BLaER1 treated with 17β-estradiol and CSF1 and Interleukin-3, amounts not matched to agents 10 nM and 100 nM (cell line): ENCODE measurements around the gene ANKRD33.

Experiments
- H3K27ac ChIP-seq, 11 experiments: shearing (Covaris generic); formaldehyde crosslinking; 2 replicates each; pipeline ENCODE4 v1.8.1; 2022
- H3K27me3 ChIP-seq, 11 experiments: shearing (Covaris generic); formaldehyde crosslinking; 2 replicates each; pipeline ENCODE4 v1.8.1; 2022
- H3K36me3 ChIP-seq, 11 experiments: shearing (Covaris generic); formaldehyde crosslinking; 2 replicates each; pipeline ENCODE4 v1.8.1; 2022
- H3K4me1 ChIP-seq, 10 experiments: shearing (Covaris generic); formaldehyde crosslinking; 2 replicates each; pipeline ENCODE4 v1.8.1; 2022
- H3K4me2 ChIP-seq, 11 experiments: shearing (Covaris generic); formaldehyde crosslinking; 2 replicates each; pipeline ENCODE4 v1.8.1; 2022
- H3K4me3 ChIP-seq, 10 experiments: shearing (Covaris generic); formaldehyde crosslinking; 2 replicates each; pipeline ENCODE4 v1.8.1; 2022
- H3K9ac ChIP-seq, 11 experiments: shearing (Covaris generic); formaldehyde crosslinking; 2 replicates each; pipeline ENCODE4 v1.8.1; 2022
- H3K9me3 ChIP-seq, 11 experiments: shearing (Covaris generic); formaldehyde crosslinking; replicated peaks in 1 of 11; 2 replicates each; pipeline ENCODE4 v1.8.1; 2022
- H4K20me1 ChIP-seq, 11 experiments: shearing (Covaris generic); formaldehyde crosslinking; 2 replicates each; pipeline ENCODE4 v1.8.1; 2022
- Cebpa-rat ChIP-seq, 11 experiments: shearing (Covaris generic); IDR thresholded peaks; 2 replicates each; pipeline ENCODE4 v1.8.1; 2022

ANKRD33 gene

DNA sequence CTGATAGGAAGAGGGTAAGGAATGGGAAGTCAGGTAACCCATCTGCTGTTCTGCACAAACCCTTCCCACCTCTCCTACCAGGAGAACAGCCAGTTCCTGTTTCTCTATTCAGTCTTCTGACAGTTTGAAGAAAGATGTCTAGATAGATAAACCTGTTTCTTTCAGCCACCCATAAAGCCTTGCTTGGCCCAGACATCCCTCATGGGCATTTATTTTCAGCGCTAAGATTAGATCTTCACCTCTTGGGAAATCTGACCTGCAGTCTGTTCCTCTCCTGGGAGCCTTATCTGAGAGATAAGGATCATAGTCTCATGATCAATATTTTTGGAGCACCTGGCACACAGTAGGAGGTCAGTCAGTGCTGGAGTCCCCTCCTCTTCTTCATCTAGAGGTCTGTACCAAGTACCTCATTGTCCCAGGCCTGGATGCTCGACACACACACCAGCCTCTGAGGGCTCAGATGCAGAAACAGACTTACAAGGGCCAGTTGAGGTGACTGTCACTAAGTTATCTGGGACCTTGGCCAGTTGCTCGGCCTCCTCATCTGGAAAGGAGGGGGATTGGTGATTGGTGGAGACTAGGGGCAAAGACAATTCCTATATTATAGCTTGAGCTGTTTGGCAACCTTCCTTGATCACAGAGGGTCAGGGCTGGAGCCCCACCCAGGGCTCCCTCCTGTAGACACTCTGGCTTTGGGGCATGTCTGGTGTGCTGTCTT lies 37.6 kb downstream of the ANKRD33 start:
- H3K4me2 ChIP-seq: peak overlapping the region; percentile 22 to 98 (median 89)
- H3K27ac ChIP-seq: peak overlapping the region in 10 of 11 experiments; percentile 7 to 63 (median 46); a peak in 16 of 22 replicates

DNA sequence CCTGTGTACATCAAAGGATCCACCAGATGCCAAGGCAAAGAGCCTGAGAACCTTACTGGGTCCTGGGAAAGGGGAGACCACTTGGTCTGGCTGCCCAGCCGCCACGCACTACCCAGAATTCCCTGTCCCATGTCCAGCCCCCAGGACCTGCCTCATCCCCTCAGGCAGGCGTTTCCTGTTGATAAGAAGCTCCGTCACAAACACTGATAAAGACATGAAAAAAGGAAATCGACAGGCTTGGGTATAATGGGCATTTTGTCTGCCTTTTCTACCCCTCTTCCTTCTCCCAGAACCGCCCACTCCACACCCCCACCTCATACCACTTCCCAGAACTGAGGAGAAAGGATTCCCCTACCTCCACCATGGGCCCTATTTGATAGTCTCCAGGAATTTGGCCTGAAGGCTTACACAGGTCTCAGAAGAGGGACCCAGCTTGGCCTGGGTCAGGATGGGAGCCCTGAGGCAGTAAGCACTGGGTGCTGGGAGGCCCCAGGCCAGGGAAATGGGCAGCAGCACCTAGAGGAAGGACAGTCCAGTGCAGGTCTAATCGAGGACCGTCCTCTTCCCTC lies 38.2 kb downstream of the ANKRD33 start:
- peak overlapping the region in 2 of 11 experiments; percentile 11 to 40; a peak in 1 of 22 replicates for H3K9ac ChIP-seq
- H3K27me3 ChIP-seq: no peaks in the 10 kb centered on the region
- no peaks in the 10 kb centered on the region for H3K9me3 ChIP-seq
- H4K20me1 ChIP-seq: no peaks in the 10 kb centered on the region
- peak overlapping the region in 10 of 11 experiments; percentile 12 to 63 (median 46); a peak in 15 of 22 replicates for H3K27ac ChIP-seq
- no peak overlapping the region for H3K4me3 ChIP-seq
- TF ChIP-seq Cebpa-rat (IDR thresholded peaks at IDR 0.05): no peak
- peaks cover 0 to 5% (median 0%) of the 10 kb centered on the region in 11 experiments; a peak in 1 of 22 replicates for H3K36me3 ChIP-seq
- peaks cover 37 to 60% (median 53%) of the 10 kb centered on the region in 10 experiments for H3K4me1 ChIP-seq
- H3K4me2 ChIP-seq: peak overlapping the region; percentile 22 to 98 (median 89); a peak in 21 of 22 replicates

More for the DNA sequence above, 37.6 kb downstream of the ANKRD33 start:
- no peak overlapping the region for H3K4me3 ChIP-seq
- H3K36me3 ChIP-seq: peaks cover 0 to 8% (median 0%) of the 10 kb centered on the region in 11 experiments; a peak in 2 of 22 replicates
- no peak for TF ChIP-seq Cebpa-rat (IDR thresholded peaks at IDR 0.05)
- peaks cover 37 to 63% (median 53%) of the 10 kb centered on the region in 10 experiments for H3K4me1 ChIP-seq
- H3K27me3 ChIP-seq: no peaks in the 10 kb centered on the region
- H4K20me1 ChIP-seq: no peaks in the 10 kb centered on the region
- H3K9me3 ChIP-seq: no peaks in the 10 kb centered on the region
- H3K9ac ChIP-seq: 0 out of 22 replicates have a peak overlapping the region, but pooled peaks of 2 of the 11 experiments have one; percentile 11 to 40

GRCh38 chr12:51926718-51927117 lies 38.8 kb downstream of the ANKRD33 start:
- Histone ChIP-seq H3K4me1 (peaks cover 37 to 55% (median 49%) of the 10 kb centered on the region in 10 experiments), H3K4me3 (no peak overlapping the region), H3K36me3 (no peaks in the 10 kb centered on the region), H3K9me3 (no peaks in the 10 kb centered on the region), H3K27ac (peak overlapping the region in 8 of 11 experiments; percentile 12 to 63 (median 46); a peak in 7 of 22 replicates), H3K9ac (no peak overlapping the region), H3K27me3 (no peaks in the 10 kb centered on the region), H3K4me2 (peak overlapping the region in 7 of 11 experiments; percentile 54 to 98 (median 92); a peak in 13 of 22 replicates), H4K20me1 (no peaks in the 10 kb centered on the region)
- TF ChIP-seq Cebpa-rat (IDR thresholded peaks at IDR 0.05): no peak

GRCh38 chr12:51932218-51933076 lies 44.5 kb downstream of the ANKRD33 start:
- no peaks in the 10 kb centered on the region for H3K9me3 ChIP-seq
- no peak for TF ChIP-seq Cebpa-rat (IDR thresholded peaks at IDR 0.05)

DNA sequence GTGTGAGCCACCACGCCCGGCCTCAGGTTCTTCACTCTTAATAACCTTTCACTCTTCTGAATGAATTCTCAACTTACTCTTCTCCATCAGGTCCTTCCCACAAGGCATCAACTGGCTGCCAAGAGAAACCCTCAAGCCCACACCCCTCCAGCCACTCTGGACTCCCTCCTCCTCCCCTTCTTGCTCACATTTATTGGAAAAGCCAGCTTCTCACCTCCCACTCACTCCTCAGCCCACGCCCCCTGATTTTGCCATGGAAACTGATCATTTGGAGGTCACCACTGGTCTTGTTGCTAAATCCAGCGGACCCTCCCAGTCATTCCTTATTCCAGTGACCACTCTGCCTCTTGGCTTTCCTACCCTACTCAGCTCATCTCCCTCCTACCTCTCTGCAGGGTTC lies 46.2 kb downstream of the ANKRD33 start:
- no peaks in the 10 kb centered on the region for H3K9me3 ChIP-seq
- no peaks in the 10 kb centered on the region for H3K27me3 ChIP-seq
- H3K36me3 ChIP-seq: no peaks in the 10 kb centered on the region
- no peak overlapping the region for H3K4me2 ChIP-seq
- no peaks in the 10 kb centered on the region for H3K4me1 ChIP-seq
- H4K20me1 ChIP-seq: no peaks in the 10 kb centered on the region
- TF ChIP-seq Cebpa-rat (IDR thresholded peaks at IDR 0.05): no peak
- H3K9ac ChIP-seq: no peak overlapping the region
- no peak overlapping the region for H3K27ac ChIP-seq
- no peak overlapping the region for H3K4me3 ChIP-seq

More at GRCh38 chr12:51932218-51933076, 44.5 kb downstream of the ANKRD33 start:
- Histone ChIP-seq H3K36me3 (no peaks in the 10 kb centered on the region), H4K20me1 (no peaks in the 10 kb centered on the region), H3K4me1 (no peaks in the 10 kb centered on the region), H3K27me3 (no peaks in the 10 kb centered on the region), H3K27ac (no peak overlapping the region), H3K9ac (no peak overlapping the region), H3K4me3 (no peak overlapping the region), H3K4me2 (no peak overlapping the region)

DNA sequence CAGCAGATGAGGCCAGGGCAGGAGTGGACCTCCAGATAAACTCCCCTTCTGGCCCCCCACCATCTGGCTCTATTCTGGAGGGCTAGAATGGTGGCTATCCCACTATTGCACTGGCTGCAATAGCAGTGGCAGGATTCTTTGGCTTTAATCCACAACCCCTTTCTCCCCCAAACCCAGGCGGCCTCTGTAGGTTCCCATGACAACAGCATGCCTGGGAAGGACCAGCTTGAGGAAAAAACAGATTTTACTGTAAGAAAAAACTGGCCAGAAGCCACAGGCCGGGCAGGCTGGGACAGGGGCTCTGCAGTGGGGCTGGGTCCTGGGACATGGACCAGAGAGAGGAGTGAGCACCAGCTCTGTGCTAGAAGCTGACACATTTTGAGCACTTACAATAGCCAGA lies 50.0 kb downstream of the ANKRD33 start:
- Histone ChIP-seq H4K20me1 (no peaks in the 10 kb centered on the region), H3K9me3 (peaks cover 0 to 3% (median 0%) of the 10 kb centered on the region in 11 experiments; a peak in 2 of 22 replicates), H3K4me3 (no peak overlapping the region), H3K4me1 (peaks cover 17 to 32% (median 27%) of the 10 kb centered on the region in 10 experiments), H3K27ac (no peak overlapping the region), H3K36me3 (no peaks in the 10 kb centered on the region), H3K9ac (no peak overlapping the region), H3K4me2 (no peak overlapping the region), H3K27me3 (no peaks in the 10 kb centered on the region)
- TF ChIP-seq Cebpa-rat (IDR thresholded peaks at IDR 0.05): no peak

- TF ChIP-seq Cebpa-rat (IDR thresholded peaks at IDR 0.05): no peak
- H4K20me1 ChIP-seq: no peaks in the 10 kb centered on the region
- peaks cover 1 to 11% (median 4%) of the 10 kb centered on the region in 11 experiments; a peak in 21 of 22 replicates for H3K9me3 ChIP-seq
- peaks cover 17 to 38% (median 29%) of the 10 kb centered on the region in 10 experiments for H3K4me1 ChIP-seq
- H3K4me3 ChIP-seq: no peak overlapping the region
- no peak overlapping the region for H3K4me2 ChIP-seq
- no peak overlapping the region for H3K9ac ChIP-seq
- H3K27ac ChIP-seq: no peak overlapping the region
- H3K27me3 ChIP-seq: no peaks in the 10 kb centered on the region
- H3K36me3 ChIP-seq: no peaks in the 10 kb centered on the region; a peak in 1 of 22 replicates
Observed at GRCh38 chr12:51938726-51939125, 50.8 kb downstream of the ANKRD33 start.

GRCh38 chr12:51941011-51941581 lies 53.2 kb downstream of the ANKRD33 start:
- peaks cover 17 to 38% (median 29%) of the 10 kb centered on the region in 10 experiments for H3K4me1 ChIP-seq
- H3K27me3 ChIP-seq: no peaks in the 10 kb centered on the region
- no peak for TF ChIP-seq Cebpa-rat (IDR thresholded peaks at IDR 0.05)
- H3K9ac ChIP-seq: peak overlapping the region in 2 of 11 experiments; percentile 53 to 54; a peak in 3 of 22 replicates
- peaks cover 21 to 35% (median 27%) of the 10 kb centered on the region in 11 experiments for H3K9me3 ChIP-seq
- peak overlapping the region in 2 of 11 experiments; percentile 35 to 46; a peak in 4 of 22 replicates for H3K27ac ChIP-seq
- peaks cover 0 to 3% (median 0%) of the 10 kb centered on the region in 11 experiments; a peak in 1 of 22 replicates for H3K36me3 ChIP-seq
- H4K20me1 ChIP-seq: no peaks in the 10 kb centered on the region
- H3K4me2 ChIP-seq: peak overlapping the region; percentile 57 to 94 (median 76)
- peak overlapping the region in 1 of 10 experiments; percentile 10; a peak in 1 of 20 replicates for H3K4me3 ChIP-seq
